ENCODE results near the gene OTUB2. TPM values are rescaled to one million over a fixed set of nuclear protein-coding genes. Genes with fewer than 3 reads are reported as not detected.

The OTUB2 gene
- total and polyA plus RNA-seq, 4 donors = 0.28 to 0.92 (median 0.63) TPM

DNA sequence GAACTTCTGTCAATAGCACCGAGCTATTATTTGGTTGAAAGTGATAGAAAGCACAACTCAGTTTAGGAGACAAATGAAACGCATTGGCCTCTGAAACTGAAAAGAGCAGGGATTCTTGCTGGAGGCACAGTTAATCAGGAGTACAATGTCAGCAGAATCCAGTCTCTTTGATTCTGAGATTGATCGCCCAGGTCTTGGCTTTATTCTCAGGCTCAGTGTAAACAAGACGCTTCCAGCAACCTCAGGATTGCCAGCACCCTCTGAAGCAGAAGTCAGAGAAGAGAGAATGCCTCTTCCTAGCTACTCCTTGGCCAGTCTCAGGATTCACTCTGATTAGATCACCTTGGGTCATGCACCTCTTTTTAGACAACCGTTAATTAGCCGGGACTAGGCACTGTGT lies 11.8 kb upstream of the OTUB2 start (continued):
- TF ChIP-seq, protein P1, sequence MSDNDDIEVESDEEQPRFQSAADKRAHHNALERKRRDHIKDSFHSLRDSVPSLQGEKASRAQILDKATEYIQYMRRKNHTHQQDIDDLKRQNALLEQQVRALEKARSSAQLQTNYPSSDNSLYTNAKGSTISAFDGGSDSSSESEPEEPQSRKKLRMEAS (IDR thresholded peaks at IDR 0.05) = no peak
- TF ChIP-seq TAF1 (conservative IDR thresholded peaks at IDR 0.05) = no peak

DNA sequence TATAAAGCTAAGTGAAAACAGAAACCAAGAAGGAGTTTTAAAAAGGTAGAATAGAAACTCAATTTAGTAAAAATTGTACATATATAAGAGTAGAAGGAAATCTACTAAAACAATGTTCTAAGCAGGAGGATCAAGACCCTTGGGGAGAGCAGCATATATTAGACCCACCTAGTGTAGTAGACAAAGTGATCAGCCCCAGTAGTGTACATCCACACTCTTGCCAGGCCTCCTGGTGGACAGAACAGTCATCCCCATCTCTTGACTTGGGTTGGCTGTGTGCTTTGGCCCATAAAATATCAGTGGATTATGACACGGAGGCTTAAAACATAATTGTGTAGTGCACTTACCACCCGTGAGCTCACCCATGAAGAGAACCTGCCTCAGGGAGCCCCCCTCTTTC lies 10.9 kb upstream of the OTUB2 start:
- no peak for DNase-seq (ENCODE audit: low spot score)
- Histone ChIP-seq H3K4me1 (ENCODE audit: control insufficient read depth in 4 of 4, insufficient read depth in 4 of 4, low read length in 3 of 4) (no peaks in the 10 kb centered on the region), H3K27me3 (ENCODE audit: control insufficient read depth in 4 of 4, insufficient read depth in 4 of 4, low read length in 3 of 4) (no peaks in the 10 kb centered on the region), H3K27ac (ENCODE audit: low read depth in 1 of 2, low read length in 2 of 2) (no peak overlapping the region), H3K9ac (ENCODE audit: low read depth in 1 of 2, low read length in 2 of 2) (no peak overlapping the region), H3K36me3 (ENCODE audit: control insufficient read depth in 4 of 4, insufficient read depth in 3 of 4, low read depth in 1 of 4, low read length in 3 of 4) (no peaks in the 10 kb centered on the region), H3K9me3 (ENCODE audit: control insufficient read depth in 4 of 4, low read length in 3 of 4) (no peaks in the 10 kb centered on the region), H3K4me3 (ENCODE audit: low read depth in 1 of 3, low read length in 3 of 3) (no peak overlapping the region)
- whole genome bisulfite sequencing = 93% methylated on average over 2 of the region's 2 CpGs
- TF ChIP-seq JUND (IDR thresholded peaks at IDR 0.05) = no peak

DNA sequence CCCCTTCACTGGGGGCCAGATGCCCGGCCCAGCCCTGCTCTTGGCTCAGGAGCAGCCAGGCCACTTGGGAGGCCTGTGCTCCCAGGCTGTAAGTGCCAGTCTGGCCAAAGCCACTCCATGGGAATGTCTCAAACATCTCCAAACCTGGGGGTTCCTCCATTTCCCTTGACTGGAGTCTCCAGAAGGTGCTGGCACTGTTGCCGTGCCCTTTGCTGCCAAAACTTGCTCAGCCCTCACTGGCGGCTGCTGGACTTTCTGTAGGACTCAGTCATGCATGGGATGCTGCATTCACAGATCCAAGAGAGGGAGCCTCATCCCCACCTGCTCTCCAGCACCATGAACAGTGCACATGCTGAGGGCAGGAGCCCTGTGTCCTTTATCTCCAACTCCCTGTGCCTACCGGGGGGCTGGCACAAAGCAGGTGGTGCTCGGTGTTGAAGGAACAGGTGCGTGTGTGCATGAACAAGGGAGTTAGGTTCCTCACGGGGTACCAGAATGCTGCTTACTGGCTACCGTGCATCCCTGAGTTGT lies 9.6 kb upstream of the OTUB2 start:
- Histone ChIP-seq H3K36me3 (ENCODE audit: control insufficient read depth in 4 of 4, insufficient read depth in 3 of 4, low read depth in 1 of 4, low read length in 3 of 4) (no peaks in the 10 kb centered on the region), H3K4me3 (ENCODE audit: low read depth in 1 of 3, low read length in 3 of 3) (no peak overlapping the region), H3K4me1 (ENCODE audit: control insufficient read depth in 4 of 4, insufficient read depth in 4 of 4, low read length in 3 of 4) (no peaks in the 10 kb centered on the region), H3K9me3 (ENCODE audit: control insufficient read depth in 4 of 4, low read length in 3 of 4) (no peaks in the 10 kb centered on the region), H3K9ac (ENCODE audit: low read depth in 1 of 2, low read length in 2 of 2) (no peak overlapping the region), H3K27ac (ENCODE audit: low read depth in 1 of 2, low read length in 2 of 2) (no peak overlapping the region), H3K27me3 (ENCODE audit: control insufficient read depth in 4 of 4, insufficient read depth in 4 of 4, low read length in 3 of 4) (no peaks in the 10 kb centered on the region)
- TF ChIP-seq, protein P2, sequence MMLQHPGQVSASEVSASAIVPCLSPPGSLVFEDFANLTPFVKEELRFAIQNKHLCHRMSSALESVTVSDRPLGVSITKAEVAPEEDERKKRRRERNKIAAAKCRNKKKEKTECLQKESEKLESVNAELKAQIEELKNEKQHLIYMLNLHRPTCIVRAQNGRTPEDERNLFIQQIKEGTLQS (IDR thresholded peaks at IDR 0.05) = no peak
- TF ChIP-seq, protein P3, sequence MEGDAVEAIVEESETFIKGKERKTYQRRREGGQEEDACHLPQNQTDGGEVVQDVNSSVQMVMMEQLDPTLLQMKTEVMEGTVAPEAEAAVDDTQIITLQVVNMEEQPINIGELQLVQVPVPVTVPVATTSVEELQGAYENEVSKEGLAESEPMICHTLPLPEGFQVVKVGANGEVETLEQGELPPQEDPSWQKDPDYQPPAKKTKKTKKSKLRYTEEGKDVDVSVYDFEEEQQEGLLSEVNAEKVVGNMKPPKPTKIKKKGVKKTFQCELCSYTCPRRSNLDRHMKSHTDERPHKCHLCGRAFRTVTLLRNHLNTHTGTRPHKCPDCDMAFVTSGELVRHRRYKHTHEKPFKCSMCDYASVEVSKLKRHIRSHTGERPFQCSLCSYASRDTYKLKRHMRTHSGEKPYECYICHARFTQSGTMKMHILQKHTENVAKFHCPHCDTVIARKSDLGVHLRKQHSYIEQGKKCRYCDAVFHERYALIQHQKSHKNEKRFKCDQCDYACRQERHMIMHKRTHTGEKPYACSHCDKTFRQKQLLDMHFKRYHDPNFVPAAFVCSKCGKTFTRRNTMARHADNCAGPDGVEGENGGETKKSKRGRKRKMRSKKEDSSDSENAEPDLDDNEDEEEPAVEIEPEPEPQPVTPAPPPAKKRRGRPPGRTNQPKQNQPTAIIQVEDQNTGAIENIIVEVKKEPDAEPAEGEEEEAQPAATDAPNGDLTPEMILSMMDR (IDR thresholded peaks at IDR 0.05; ENCODE audit: low read depth, low read length, missing input control) = no peak
- 85% methylated on average over 8 of the region's 8 CpGs for WGBS
- DNase-seq (ENCODE audit: low spot score) = no peak

DNA sequence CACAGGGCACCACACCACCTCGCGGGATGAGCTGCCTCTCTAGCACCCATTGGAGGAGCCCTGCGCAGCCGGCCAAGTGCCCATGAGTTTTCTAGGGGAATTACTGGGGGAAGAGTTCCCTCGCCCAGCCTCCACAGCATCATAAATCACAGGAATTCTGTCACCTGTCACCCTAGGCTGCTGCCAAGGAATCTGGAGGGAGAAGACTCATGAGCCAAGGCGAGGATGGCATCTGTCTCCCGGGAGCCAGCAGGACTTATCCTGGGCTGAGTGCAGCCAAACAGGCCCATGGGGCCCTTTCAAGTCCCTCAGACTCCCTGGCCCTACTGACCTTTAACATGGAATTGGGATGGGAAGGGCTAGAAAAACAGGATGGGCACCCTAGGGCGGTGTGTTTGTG lies 7.8 kb upstream of the OTUB2 start:
- no peak overlapping the region for H3K27ac ChIP-seq (ENCODE audit: low read depth in 1 of 2, low read length in 2 of 2)
- no peaks in the 10 kb centered on the region for H3K4me1 ChIP-seq (ENCODE audit: control insufficient read depth in 4 of 4, insufficient read depth in 4 of 4, low read length in 3 of 4)
- no peaks in the 10 kb centered on the region for H3K9me3 ChIP-seq (ENCODE audit: control insufficient read depth in 4 of 4, low read length in 3 of 4)

DNA sequence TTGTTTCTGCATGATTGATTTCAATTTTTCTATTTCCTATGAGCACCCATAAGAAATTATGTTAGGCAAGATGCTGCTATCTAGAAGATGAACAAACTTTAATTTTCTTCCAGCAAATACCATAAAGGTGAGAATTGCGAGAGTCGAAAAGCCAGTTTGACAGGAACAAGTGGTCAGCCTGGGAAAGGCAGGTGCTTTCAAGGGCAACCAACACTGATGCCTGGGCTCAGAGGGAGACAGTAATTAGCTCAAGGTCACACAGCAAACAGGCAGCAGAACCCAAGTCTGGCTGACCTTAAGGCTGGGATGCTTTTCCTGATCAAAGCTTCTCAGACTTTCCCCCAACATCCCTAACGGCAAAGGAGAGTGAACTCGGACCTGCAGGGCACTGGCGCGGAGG lies 6.8 kb upstream of the OTUB2 start:
- no peak overlapping the region for H3K4me3 ChIP-seq (ENCODE audit: low read depth in 1 of 3, low read length in 3 of 3)
- H3K9ac ChIP-seq (ENCODE audit: low read depth in 1 of 2, low read length in 2 of 2) = no peak overlapping the region
- H3K36me3 ChIP-seq (ENCODE audit: control insufficient read depth in 4 of 4, insufficient read depth in 3 of 4, low read depth in 1 of 4, low read length in 3 of 4) = no peaks in the 10 kb centered on the region
- no peak overlapping the region for H3K27ac ChIP-seq (ENCODE audit: low read depth in 1 of 2, low read length in 2 of 2)
- H3K27me3 ChIP-seq (ENCODE audit: control insufficient read depth in 4 of 4, insufficient read depth in 4 of 4, low read length in 3 of 4) = no peaks in the 10 kb centered on the region
- H3K4me1 ChIP-seq (ENCODE audit: control insufficient read depth in 4 of 4, insufficient read depth in 4 of 4, low read length in 3 of 4) = no peaks in the 10 kb centered on the region
- H3K9me3 ChIP-seq (ENCODE audit: control insufficient read depth in 4 of 4, low read length in 3 of 4) = no peaks in the 10 kb centered on the region
- WGBS = 82% methylated on average over 6 of the region's 6 CpGs
- DNase-seq (ENCODE audit: low spot score) = no peak
- TF ChIP-seq RXRA (IDR thresholded peaks at IDR 0.05) = no peak
- no peak for TF ChIP-seq YY1 (IDR thresholded peaks at IDR 0.05)
- TF ChIP-seq TAF1 (conservative IDR thresholded peaks at IDR 0.05) = no peak
- TF ChIP-seq FOXA2 (IDR thresholded peaks at IDR 0.05) = no peak
- TF ChIP-seq, protein P4, sequence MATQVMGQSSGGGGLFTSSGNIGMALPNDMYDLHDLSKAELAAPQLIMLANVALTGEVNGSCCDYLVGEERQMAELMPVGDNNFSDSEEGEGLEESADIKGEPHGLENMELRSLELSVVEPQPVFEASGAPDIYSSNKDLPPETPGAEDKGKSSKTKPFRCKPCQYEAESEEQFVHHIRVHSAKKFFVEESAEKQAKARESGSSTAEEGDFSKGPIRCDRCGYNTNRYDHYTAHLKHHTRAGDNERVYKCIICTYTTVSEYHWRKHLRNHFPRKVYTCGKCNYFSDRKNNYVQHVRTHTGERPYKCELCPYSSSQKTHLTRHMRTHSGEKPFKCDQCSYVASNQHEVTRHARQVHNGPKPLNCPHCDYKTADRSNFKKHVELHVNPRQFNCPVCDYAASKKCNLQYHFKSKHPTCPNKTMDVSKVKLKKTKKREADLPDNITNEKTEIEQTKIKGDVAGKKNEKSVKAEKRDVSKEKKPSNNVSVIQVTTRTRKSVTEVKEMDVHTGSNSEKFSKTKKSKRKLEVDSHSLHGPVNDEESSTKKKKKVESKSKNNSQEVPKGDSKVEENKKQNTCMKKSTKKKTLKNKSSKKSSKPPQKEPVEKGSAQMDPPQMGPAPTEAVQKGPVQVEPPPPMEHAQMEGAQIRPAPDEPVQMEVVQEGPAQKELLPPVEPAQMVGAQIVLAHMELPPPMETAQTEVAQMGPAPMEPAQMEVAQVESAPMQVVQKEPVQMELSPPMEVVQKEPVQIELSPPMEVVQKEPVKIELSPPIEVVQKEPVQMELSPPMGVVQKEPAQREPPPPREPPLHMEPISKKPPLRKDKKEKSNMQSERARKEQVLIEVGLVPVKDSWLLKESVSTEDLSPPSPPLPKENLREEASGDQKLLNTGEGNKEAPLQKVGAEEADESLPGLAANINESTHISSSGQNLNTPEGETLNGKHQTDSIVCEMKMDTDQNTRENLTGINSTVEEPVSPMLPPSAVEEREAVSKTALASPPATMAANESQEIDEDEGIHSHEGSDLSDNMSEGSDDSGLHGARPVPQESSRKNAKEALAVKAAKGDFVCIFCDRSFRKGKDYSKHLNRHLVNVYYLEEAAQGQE (IDR thresholded peaks at IDR 0.05) = no peak
- TF ChIP-seq, protein P5, sequence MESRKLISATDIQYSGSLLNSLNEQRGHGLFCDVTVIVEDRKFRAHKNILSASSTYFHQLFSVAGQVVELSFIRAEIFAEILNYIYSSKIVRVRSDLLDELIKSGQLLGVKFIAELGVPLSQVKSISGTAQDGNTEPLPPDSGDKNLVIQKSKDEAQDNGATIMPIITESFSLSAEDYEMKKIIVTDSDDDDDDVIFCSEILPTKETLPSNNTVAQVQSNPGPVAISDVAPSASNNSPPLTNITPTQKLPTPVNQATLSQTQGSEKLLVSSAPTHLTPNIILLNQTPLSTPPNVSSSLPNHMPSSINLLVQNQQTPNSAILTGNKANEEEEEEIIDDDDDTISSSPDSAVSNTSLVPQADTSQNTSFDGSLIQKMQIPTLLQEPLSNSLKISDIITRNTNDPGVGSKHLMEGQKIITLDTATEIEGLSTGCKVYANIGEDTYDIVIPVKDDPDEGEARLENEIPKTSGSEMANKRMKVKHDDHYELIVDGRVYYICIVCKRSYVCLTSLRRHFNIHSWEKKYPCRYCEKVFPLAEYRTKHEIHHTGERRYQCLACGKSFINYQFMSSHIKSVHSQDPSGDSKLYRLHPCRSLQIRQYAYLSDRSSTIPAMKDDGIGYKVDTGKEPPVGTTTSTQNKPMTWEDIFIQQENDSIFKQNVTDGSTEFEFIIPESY (IDR thresholded peaks at IDR 0.05) = no peak
- TF ChIP-seq, protein P2 (IDR thresholded peaks at IDR 0.05) = no peak
- TF ChIP-seq RAD21 (IDR thresholded peaks at IDR 0.05) = no peak
- TF ChIP-seq NR2F2 (IDR thresholded peaks at IDR 0.05) = no peak

More for the DNA sequence above, 7.8 kb upstream of the OTUB2 start:
- Histone ChIP-seq H3K4me3 (ENCODE audit: low read depth in 1 of 3, low read length in 3 of 3) (no peak overlapping the region), H3K36me3 (ENCODE audit: control insufficient read depth in 4 of 4, insufficient read depth in 3 of 4, low read depth in 1 of 4, low read length in 3 of 4) (no peaks in the 10 kb centered on the region), H3K27me3 (ENCODE audit: control insufficient read depth in 4 of 4, insufficient read depth in 4 of 4, low read length in 3 of 4) (no peaks in the 10 kb centered on the region), H3K9ac (ENCODE audit: low read depth in 1 of 2, low read length in 2 of 2) (no peak overlapping the region)
- TF ChIP-seq EGR1 (IDR thresholded peaks at IDR 0.05; ENCODE audit: low read depth in 2 of 2) = no peak
- TF ChIP-seq, protein P2 (IDR thresholded peaks at IDR 0.05) = no peak
- WGBS = 80% methylated on average over 8 of the region's 8 CpGs
- DNase-seq (ENCODE audit: low spot score) = no peak
